GM23338 (cell line): Measurements from ENCODE around the gene RELN.

ENCODE experiments used
- CREB1 ChIP-seq: fragments of 250-450 bp; sonication (Bioruptor Pico); IDR thresholded peaks from 2 replicates; pipeline ENCODE4 v1.5.0; 2020; ENCODE audit warnings: low read depth, mild to moderate bottlenecking, moderate library complexity
- CTCF ChIP-seq, 2 experiments: fragments of 200-600 bp in 1 of 2; sonication (generic) in 1 of 2; conservative IDR thresholded peaks; 2 replicates each; pipeline versions ENCODE4 v1.5.1 to v1.6.1; 2016 to 2017; ENCODE audit warnings: antibody characterized with exemption in 2 of 2, low read depth in 2 of 2, mild to moderate bottlenecking in 2 of 2, moderate library complexity in 1 of 2
- POLR2AphosphoS5 ChIP-seq: IDR thresholded peaks from 2 replicates; pipeline ENCODE4 v1.6.1; 2016; ENCODE audit warnings: antibody characterized with exemption, low read depth

- no peak for TF ChIP-seq CTCF (conservative IDR thresholded peaks at IDR 0.05; ENCODE audit: low read depth in 2 of 2)
- TF ChIP-seq POLR2AphosphoS5 = no peak
- no peak for TF ChIP-seq CREB1 (CRISPR knock-in tag)
Observed at GRCh38 chr7:104024632-104025031, 35.2 kb upstream of the RELN start.
